ENCODE results near the gene BANP.

GRCh38 chr16:87924041-87924810, 27.0 kb upstream of the BANP start:
- TF ChIP-seq, protein P1, sequence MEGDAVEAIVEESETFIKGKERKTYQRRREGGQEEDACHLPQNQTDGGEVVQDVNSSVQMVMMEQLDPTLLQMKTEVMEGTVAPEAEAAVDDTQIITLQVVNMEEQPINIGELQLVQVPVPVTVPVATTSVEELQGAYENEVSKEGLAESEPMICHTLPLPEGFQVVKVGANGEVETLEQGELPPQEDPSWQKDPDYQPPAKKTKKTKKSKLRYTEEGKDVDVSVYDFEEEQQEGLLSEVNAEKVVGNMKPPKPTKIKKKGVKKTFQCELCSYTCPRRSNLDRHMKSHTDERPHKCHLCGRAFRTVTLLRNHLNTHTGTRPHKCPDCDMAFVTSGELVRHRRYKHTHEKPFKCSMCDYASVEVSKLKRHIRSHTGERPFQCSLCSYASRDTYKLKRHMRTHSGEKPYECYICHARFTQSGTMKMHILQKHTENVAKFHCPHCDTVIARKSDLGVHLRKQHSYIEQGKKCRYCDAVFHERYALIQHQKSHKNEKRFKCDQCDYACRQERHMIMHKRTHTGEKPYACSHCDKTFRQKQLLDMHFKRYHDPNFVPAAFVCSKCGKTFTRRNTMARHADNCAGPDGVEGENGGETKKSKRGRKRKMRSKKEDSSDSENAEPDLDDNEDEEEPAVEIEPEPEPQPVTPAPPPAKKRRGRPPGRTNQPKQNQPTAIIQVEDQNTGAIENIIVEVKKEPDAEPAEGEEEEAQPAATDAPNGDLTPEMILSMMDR (IDR thresholded peaks at IDR 0.05) = no peak
- no peak for TF ChIP-seq POLR2A (IDR thresholded peaks at IDR 0.05)

All from heart left ventricle (tissue), 13 donors.